ENCODE data around the gene SHLD1.

The SHLD1 gene

DNA sequence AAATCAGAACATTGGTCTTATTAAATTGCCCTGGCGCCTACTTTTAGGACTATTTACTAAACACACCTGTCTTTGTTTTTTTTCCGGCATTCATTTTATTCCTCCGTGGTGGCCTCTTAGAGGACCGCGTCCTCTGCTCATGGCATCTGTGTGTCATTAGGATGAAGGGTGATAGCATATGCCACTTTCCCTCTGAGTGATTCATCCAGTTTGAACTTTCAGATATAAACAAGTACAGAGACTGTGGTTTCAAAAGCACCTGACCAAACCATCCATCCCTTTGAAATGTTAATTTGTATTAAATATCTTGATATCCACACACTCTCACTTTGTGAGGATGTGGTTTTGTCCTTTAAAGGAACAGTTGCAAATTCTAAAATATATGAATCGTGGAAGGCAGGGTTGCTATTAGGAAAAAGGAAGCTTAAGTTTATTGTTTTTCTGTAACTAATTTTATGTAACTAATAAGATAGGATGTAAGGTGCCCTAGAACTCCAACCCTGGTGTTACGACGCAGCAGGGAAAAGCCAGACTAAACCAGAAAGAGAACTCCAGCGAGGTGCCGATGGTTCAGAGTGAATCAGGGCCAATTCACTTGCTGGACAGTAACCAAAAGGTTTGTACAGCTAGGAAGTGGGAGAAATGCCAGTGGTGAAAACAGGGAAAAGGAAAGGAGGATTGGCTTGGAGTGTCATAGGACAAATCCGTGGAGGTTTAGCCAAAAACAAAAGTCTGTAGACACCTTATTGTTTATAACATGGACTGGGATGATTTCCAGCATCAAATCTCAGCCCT, 98.7 kb downstream of the SHLD1 start:
- no peak for DNase-seq (ENCODE audit: low read depth)

DNA sequence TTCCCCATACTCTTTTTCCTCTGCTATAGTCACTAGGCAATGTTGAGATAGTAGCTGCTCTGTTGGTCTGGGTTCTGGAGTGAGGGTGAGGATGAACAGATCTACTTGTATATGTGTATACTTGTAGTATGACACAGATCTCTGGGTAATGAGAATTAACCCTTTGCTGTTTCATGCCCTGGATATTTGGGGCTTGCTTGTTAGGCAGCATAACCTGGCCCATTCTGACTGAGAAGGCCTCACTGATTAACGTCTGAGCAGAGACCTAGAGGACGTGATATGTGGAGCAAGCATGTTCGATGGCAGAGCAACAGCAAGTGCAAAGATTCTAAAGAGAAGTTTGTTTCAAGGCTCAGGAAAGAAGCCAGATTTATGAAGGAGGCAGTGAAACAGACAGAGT, 105.7 kb downstream of the SHLD1 start:
- no peak for DNase-seq (ENCODE audit: low read depth)

DNA sequence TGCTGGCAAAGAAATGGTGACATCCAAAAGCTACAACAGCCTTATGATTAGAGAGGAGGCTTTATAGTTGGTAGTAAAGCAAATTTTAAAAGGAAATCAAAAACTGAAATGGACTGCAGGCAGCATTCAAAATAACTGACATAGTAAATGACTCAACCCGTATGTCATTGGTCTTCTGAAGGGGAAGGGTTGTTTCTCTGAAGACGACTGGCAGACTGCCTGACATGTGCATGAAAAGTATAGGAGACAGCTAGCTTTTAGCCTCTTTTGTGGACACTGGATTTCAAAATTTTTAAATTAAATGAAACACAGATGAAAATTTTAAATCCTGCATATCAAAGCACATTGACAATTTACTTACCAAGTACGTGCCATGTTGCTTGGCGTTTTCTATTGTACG, 109.4 kb downstream of the SHLD1 start:
- no peak for DNase-seq (ENCODE audit: low read depth)

DNA sequence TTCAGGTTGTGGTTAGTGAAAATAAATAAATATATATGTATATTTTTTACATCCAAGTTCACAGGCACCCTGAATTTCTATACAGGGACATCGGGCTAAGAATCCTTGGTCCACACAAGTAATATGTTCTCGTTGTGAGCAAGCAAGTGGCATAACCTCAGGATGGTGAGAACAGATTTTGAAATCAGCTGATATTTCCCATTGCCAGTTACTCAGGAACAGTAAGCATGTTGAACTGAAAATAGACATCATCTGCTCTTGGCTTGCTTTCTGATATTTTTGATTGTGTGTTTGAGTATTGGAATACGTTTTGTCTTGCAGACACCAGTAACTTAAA, 112.5 kb downstream of the SHLD1 start:
- DNase-seq (ENCODE audit: low read depth): no peak

DNA sequence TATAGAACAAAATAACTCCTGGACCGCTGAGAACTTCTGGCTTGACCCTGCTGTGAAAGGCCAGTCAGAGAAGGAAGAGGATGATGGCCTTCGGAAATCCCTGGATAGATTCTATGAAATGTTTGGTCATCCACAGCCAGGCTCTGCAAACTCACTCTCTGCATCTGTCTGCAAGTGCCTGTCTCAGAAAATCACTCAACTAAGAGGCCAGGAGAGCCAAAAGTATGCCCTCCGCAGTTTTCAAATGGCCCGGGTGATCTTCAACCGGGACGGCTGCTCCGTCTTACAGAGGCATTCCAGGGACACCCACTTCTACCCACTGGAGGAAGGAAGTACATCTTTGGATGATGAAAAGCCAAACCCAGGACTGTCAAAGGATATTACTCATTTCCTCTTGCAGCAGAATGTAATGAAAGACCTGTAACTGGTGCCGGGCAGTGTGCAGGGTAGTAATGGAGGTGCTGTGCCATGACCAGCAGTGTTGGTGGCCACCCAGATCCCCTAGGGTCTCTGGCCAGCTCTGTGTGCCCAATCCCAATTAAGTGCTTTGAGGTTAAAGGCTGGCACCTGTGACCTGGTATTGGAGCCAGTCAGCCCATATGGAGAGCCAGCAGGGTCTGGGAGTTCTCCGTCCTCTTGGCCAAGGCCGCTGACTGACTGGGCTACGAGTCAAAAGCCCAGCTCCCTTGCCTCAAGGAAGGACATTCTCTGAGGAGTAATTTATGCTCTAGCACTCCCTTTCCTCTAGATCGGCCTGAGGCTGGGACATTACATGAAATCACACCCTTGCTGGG, 113.0 kb downstream of the SHLD1 start:
- DNase-seq (ENCODE audit: low read depth): no peak

DNA sequence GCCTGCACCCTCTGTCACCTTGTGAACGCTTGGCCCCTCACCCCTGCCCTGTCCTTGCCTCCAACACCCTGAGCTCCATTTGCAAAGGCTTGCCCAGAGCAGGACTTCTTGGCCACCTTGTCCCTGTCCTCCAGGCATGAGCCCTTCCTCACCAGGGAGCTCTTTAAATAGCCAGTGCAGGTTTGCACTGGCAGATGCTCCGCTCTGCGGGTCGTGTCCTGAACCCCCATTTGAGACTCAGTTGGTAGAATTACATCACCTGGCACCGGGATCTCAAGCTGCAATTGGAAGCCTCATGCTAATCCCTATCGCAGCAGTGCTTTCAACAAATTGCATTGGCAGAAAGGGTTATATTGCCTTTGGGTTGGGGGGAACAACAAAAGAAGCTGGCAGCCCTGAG, 114.2 kb downstream of the SHLD1 start:
- DNase-seq (ENCODE audit: low read depth): no peak

DNA sequence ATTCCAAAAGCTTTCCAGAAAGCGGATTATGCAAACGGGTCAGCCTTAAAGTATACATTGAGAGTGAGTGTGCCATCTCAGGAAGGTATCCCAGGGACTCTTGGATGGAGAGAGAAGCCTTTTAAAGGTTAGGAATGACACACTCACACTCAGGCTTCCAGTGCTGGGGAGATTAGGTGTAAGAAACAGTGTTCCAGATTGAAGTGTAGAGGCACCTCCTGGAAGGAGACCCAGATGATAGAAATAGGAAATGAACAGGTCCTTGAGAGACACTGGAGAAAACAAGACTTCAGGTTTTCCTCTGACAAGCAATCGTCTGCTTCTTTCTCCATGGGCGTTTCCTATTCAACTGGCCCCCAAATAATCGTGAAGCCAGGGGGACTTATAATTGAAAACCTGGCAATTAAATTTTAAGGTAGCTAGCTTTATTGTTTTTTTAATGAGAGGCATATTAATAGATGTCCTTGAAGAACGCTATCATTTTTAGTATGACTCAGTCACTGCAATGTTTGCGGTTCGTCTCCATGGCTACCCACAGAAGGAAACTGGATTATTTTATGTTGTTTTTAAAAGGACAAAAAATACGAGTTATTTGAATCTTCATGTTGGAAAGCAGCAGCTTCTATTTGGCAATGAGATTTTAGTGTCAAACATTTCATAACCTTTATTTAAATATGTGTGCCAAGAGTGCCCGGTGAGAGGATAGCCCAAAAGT, 114.8 kb downstream of the SHLD1 start:
- DNase-seq (ENCODE audit: low read depth): no peak

DNA sequence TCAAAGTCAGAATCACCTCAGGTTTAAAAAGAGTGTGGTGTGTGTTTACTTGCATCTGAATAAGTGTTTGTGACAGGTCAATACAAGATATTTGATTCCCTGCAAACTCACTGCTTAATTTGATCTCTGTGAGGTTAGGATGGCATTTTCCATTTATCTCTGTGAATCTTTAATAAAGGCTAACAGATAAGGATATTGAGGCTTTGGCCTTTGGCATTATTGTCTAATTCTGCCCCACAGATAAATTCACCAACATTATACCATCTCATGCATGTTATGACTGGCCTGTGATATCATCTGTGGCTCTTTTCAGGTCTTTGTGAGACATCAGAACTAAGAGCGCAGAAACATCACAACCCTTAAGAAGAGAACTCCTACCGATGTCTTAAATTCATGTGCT, 115.4 kb downstream of the SHLD1 start:
- DNase-seq (ENCODE audit: low read depth): no peak

DNA sequence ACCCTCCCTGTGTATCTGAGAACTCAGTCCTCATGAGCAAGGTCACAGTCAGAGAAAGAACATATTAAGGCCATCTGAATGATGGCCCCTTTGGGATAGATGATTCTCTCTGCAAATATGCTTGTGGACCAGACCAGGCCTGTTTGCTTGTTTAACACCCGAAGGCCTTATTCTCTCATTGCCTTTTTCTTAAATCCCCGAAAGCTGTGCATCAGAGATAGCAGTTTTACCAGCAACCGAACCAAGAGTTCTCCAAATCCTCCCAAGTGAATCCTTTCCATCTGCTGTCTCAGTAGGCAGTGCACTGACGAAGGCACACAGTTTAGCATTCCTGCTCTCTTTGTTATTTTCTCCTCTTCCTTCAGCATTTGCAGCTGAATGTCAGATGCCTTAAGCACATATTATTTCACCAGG, 120.4 kb downstream of the SHLD1 start:
- DNase-seq (ENCODE audit: low read depth): no peak

DNA sequence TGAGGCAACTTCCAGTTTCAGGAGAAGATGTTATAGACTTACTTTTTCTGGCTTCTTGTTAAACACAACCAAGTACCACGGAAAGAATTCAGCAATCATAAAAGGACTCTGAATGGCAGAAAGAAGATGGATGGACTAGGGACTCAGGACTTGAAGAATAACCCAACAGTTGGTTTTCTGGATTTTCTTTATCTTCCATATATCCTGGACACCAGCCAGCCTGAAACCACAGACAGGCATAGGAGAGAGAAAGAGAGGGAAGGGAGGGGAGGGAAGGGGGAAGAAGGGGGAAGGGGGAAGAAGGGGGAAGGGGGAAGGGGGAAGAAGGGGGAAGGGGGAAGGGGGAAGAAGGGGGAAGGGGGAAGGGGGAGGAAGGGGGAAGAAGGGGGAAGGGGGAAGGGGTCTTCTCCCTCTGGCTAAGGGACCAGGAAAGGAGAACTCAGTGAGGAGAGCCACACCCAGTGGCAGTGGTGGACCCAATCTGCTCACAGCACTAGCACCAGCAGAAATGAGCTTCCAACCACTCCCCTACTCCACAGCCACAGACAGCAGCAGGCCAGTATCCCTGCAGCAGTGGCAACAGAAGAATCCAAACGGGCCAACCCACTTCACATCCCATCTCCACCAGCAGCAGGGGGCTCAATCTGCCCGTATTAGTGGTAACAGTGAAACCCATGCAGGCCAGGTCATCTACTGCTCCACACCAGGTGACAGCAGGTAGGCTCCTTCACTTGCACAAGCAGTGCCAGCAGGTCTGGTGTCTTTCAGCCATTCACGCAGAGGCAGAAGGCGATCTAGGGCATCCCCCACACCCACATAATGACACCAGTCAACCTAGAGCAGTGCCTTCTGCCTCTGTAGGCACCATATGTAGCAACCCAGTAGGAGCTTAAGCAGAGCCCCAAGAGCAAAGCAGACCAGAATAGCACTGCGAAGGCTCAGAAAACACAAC, 121.5 kb downstream of the SHLD1 start:
- no peak for DNase-seq (ENCODE audit: low read depth)

DNA sequence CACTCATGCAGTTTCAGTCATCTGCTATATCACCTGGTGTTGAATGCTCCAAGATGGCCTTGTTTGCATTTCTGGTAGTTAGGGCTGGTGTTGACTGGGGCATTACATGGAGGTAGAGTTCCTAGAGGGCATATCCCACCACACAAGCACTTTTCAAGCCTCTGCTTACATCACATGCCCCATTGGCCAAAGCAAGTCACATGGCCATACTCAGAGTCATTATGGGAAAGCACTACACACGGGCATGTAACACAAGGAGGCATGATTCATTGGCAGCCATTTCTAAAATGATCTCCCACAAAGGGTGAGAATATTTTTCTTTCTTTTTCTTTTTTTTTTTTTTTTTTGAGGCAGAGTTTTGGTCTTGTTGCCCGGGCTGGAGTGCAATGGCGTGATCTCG, 126.9 kb downstream of the SHLD1 start:
- DNase-seq (ENCODE audit: low read depth): no peak

DNA sequence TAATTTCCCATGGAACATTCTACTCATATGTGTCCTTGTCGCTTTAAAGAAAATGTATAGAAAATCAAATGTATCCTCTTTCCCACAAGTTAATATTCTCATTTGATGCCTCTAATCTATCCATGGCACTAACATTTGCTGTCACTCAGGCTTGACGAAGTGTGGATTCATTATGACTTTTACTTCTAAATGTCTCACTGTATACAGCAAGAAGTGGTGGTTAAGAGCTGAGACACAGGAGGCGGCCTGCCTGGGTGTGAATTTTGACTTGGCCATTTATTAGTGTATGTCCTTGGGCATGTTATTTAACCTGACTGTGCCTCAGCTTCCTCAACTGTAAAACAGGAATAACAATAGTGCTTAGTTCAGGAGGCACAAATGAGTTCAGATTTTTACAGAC, 130.1 kb downstream of the SHLD1 start:
- no peak for DNase-seq (ENCODE audit: low read depth)

DNA sequence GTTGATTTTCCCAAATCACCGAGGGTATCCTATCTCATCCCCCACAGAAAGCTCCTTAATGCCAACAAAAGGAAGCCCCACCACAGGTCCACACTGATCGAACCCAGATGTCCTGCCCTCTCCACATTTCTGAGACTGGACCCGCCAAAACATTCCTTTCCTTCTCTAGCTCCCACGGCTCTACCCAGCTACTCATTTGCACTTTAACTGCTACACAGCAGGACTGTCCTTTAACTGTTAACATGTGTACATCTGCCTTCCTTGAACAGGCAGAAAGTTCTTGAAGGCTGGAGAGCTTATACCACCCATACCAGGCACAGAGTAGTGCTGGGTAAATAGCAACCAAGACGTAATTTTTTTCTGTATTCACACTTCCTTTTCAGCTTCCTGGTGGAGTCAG, 131.5 kb downstream of the SHLD1 start:
- no peak for DNase-seq (ENCODE audit: low read depth)

DNA sequence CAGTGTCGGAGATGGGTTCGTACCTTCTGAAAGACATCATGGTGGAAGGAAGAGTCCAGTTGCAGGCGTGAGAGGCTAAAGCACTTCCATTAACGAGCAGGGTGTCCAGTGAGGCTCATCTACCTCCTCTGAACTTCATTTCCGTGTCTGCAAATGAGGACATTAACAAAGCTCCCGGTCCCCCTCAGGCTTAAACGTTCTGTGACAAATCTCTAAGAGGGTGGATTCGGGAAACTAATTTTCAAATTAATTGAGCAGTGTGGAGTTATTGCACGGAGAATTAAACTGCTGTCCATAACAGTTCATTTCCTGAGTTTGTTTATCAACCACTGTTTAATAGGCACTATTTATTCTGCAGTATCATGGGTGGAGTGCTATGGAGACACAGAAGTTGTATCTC, 132.0 kb downstream of the SHLD1 start:
- no peak for DNase-seq (ENCODE audit: low read depth)

DNA sequence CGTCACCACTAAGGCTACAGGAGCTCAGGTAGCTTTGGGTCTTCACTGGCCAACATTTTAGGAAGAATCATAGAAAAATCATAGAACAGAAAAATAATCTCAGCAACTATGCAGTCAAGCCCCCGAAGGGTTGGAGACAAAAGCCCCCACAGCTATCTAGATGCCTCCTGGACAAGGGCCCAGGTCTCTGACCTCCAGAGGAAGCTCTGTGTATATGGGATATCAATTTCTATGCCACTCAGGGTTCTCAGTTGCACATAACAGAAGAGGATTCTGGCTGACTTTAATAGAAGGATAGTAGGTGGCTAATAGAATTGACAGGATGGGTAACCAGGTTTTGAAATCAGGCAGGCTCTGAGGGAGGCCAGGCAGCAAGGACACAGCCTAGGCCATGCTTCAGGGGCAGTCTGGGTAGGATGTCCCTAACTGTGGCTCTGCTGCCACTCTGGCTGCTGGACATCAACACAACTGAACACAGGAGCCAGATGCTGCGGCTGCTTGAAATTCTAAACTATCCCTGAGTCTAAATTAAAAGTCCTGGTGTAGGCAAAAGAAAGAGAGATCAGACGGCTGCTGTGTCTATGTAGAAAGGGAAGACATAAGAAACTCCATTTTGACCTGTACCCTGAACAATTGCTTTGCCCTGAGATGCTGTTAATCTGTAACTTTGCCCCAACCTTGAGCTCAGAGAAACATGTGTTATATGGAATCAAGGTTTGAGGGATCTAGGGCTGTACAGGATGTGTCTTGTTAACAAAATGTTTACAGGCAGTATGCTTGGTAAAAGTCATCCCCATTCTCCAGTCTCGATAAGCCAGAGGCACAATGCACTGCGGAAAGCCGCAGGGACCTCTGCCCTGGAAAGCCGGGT, 134.5 kb downstream of the SHLD1 start:
- no peak for DNase-seq (ENCODE audit: low read depth)

DNA sequence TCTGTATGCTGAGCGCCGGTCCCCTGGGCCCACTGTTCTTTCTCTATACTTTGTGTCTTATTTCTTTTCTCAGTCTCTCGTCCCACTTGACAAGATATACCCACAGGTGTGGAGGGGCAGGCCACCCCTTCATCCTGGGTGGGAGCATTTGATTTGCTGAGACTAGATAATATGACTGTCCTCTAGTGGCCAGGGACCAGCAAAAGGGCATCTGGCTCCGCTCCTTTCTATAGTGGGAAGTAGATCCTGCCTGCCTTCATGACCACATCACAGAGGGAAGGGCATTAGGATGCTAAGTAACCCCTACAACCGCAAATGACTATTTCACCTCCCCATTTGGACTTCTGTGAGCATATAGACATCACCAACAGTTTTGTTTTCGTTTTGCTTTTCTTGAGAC, 135.7 kb downstream of the SHLD1 start:
- no peak for DNase-seq (ENCODE audit: low read depth)

DNA sequence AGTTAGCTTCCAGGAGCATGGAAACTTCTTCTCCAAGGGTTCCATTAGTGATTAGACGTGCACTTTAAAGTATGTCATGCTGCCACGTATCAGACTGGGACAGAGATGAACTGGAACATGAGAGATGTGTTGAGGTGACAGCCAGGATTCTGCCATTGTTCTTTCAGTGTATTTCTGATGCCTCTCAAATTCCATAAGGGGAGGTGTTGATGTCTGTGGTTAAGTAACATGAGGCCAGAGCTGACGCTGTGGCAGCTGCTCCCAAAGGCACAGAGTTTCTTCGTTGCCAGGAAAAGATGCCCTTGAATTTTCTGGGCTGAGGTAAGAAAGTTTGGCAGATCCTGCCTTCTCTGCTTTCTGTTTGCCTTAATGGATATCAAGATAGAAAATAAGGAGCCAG, 136.6 kb downstream of the SHLD1 start:
- DNase-seq (ENCODE audit: low read depth): no peak

DNA sequence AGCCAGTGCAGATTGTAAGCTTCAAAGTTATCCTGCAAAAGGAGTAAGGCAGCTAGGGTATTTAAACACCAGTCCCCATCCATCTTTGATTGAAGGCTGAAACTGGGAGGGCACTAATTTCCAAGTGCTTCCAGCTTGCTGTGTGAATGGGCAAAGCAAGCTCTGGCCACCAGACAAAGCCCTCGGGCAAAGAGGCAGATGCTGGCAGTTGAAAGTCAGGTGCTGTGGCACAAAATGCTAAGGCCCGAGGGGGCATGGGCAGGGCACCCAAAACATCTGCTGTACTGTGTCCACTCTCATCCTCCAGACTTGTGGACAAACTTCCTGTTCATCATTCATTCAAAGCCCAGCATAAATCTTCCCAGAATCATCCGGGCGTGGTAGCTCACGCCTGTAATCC, 137.2 kb downstream of the SHLD1 start:
- no peak for DNase-seq (ENCODE audit: low read depth)

DNA sequence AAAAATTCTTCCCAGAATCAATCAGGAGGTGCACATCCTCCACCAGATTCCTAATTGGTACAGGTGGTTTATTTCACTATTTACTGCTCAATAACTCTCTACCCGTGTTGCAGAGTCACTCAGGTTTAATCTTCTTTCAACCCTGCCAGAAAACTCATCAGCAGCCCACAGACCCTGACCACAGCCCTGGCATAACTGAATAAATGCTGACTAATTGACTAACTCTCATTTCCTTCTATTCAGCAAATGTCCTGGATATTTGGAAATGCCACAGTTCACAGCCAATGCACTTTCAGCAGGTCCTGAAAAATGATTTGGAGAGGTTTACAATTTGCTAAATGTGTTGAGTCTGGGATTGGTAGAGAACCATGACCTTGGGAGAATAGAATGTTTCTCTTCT, 137.8 kb downstream of the SHLD1 start:
- no peak for DNase-seq (ENCODE audit: low read depth)

DNA sequence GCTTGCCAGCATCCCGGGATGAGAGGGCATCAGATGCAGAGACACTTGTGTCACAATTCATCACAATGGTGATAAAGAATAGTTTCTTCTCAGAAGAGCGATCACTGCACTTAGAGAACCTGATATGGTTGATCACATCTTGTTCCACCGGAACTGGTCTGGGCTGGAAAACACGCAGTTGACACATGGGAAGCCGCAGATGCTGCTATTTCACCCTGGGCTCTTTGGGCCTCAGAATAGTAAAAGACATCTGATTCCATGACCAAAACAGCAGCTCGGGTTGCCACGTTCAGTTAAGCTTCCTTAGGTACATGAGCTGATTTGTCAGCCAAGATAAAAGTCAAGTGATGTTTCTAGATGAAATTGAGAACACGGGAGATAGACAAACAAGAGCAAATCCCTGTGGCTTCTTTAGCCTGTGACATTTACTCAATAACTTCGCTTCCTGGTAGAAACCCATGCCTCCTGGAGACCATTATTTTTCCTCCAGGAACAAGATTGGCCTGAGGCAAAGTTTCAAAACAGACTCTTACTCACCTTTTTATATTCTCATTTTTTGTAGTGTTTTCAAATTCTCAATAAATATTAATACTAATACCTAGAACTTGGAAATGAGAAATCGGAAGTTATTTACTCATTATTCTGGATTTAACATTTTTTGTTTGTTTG, 140.7 kb downstream of the SHLD1 start:
- no peak for DNase-seq (ENCODE audit: low read depth)

Data from activated T-helper 1 cell treated with Interleukin-2 at 50 U/mL for 16 hours (primary cell).